ENCODE measurements around the gene EFHD1.

Gene EFHD1

DNA sequence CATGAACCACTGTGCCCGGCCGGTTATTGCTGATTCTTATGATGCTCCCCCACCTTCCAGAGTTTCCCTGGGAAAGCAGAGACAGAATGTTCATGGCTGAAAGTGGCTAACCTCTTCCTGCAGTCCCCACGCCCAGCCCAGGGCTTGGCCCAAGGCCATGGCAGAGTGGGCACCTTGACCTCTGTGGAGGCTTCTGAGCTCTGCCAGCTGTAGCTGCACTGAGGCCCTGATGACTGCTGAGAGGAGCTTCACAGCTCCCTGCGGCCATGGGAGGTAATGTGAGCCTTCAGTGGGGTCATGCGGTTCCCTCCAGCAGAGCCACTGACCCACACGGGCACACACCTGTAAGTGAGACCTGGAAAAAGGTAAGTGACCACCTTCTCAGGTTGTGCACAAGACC lies 13.3 kb downstream of the EFHD1 start:
- Histone ChIP-seq H3K4me2 (ENCODE audit: low read depth, low read length) (no peak overlapping the region), H3K79me2 (ENCODE audit: low read length) (no peaks in the 10 kb centered on the region), H3K9me2 (replicated peaks; ENCODE audit: insufficient read depth, low read length) (no peaks in the 10 kb centered on the region), H3K4me3 (ENCODE audit: low read length) (no peak overlapping the region), H4K20me1 (ENCODE audit: insufficient read depth, low read length) (no peaks in the 10 kb centered on the region), H3F3A (ENCODE audit: insufficient read depth, low read length) (no peaks in the 10 kb centered on the region), H3K9me3 (replicated peaks; ENCODE audit: insufficient read depth, low read length) (no peaks in the 10 kb centered on the region), H2AFZ (ENCODE audit: low read length) (no peak overlapping the region), H3K27me3 (replicated peaks; ENCODE audit: insufficient read depth, low read length) (no peaks in the 10 kb centered on the region), H3K36me3 (replicated peaks; ENCODE audit: insufficient read depth, low read length) (no peaks in the 10 kb centered on the region), H3K4me1 (ENCODE audit: low read length) (peaks cover 2% of the 10 kb centered on the region; the same call in 1 of the 2 replicates), H3K27ac (ENCODE audit: low read length) (no peak overlapping the region), H3K9ac (ENCODE audit: low read length) (no peak overlapping the region)
- TF ChIP-seq, protein P1, sequence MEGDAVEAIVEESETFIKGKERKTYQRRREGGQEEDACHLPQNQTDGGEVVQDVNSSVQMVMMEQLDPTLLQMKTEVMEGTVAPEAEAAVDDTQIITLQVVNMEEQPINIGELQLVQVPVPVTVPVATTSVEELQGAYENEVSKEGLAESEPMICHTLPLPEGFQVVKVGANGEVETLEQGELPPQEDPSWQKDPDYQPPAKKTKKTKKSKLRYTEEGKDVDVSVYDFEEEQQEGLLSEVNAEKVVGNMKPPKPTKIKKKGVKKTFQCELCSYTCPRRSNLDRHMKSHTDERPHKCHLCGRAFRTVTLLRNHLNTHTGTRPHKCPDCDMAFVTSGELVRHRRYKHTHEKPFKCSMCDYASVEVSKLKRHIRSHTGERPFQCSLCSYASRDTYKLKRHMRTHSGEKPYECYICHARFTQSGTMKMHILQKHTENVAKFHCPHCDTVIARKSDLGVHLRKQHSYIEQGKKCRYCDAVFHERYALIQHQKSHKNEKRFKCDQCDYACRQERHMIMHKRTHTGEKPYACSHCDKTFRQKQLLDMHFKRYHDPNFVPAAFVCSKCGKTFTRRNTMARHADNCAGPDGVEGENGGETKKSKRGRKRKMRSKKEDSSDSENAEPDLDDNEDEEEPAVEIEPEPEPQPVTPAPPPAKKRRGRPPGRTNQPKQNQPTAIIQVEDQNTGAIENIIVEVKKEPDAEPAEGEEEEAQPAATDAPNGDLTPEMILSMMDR (IDR thresholded peaks at IDR 0.05; ENCODE audit: low read length) = no peak
- TF ChIP-seq EZH2 (optimal IDR thresholded peaks at IDR 0.05; ENCODE audit: low read depth, low read length) = no peak
- no peak for TF ChIP-seq EZH2phosphoT487 (IDR thresholded peaks at IDR 0.05; ENCODE audit: low read length)
- DNase-seq = no peak

DNA sequence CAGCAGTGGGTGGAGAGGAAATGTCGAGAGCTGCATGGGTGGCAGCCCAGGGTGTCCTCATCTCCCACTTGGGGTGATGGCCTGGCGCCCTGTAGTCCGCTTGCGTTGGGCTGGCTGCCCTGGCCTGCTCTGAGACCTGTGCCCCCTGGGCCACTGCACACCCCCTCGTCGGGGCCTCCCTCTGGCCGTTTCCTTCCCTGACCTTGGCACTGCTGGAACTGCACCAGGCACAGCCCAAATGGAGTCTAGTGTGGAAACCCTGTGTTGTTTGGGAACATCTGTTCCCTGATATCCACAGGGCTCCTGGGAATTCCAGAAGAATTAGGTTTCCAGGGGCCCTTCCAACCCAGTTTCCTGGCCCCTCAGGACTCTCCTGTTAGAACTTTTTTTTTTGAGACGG lies 13.9 kb downstream of the EFHD1 start:
- Histone ChIP-seq H3K9me2 (replicated peaks; ENCODE audit: insufficient read depth, low read length) (no peaks in the 10 kb centered on the region), H2AFZ (ENCODE audit: low read length) (no peak overlapping the region), H3K4me3 (ENCODE audit: low read length) (no peak overlapping the region), H3K36me3 (replicated peaks; ENCODE audit: insufficient read depth, low read length) (no peaks in the 10 kb centered on the region), H3K9ac (ENCODE audit: low read length) (no peak overlapping the region), H3K4me2 (ENCODE audit: low read depth, low read length) (no peak overlapping the region), H3F3A (ENCODE audit: insufficient read depth, low read length) (no peaks in the 10 kb centered on the region), H4K20me1 (ENCODE audit: insufficient read depth, low read length) (no peaks in the 10 kb centered on the region), H3K27ac (ENCODE audit: low read length) (no peak overlapping the region), H3K9me3 (replicated peaks; ENCODE audit: insufficient read depth, low read length) (no peaks in the 10 kb centered on the region), H3K79me2 (ENCODE audit: low read length) (no peaks in the 10 kb centered on the region), H3K4me1 (ENCODE audit: low read length) (no peaks in the 10 kb centered on the region), H3K27me3 (replicated peaks; ENCODE audit: insufficient read depth, low read length) (no peaks in the 10 kb centered on the region)
- DNase-seq = no peak
- no peak for TF ChIP-seq EZH2 (optimal IDR thresholded peaks at IDR 0.05; ENCODE audit: low read depth, low read length)
- TF ChIP-seq, protein P1 (IDR thresholded peaks at IDR 0.05; ENCODE audit: low read length) = no peak
- TF ChIP-seq EZH2phosphoT487 (IDR thresholded peaks at IDR 0.05; ENCODE audit: low read length) = no peak

DNA sequence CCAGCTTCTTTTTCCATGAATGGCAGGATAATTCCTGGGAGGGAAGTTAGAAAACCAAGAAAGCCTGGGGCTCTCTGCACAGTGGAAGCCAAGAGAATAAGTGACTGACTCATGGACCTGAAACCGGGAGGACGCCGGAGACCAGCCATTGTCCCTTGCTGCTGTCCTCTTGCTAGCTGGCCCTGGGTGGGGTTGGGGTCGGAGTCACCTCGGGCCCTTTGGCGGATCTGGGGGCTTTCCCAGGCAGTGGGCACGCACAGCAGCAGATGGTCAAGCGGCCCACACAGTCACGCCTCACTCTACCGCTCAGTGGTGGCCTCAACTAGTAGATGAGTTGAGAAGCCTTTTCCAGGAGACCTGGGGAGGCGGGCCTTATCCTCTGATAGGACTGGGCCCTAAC lies 15.6 kb downstream of the EFHD1 start:
- TF ChIP-seq EZH2 (optimal IDR thresholded peaks at IDR 0.05; ENCODE audit: low read depth, low read length) = no peak
- H3K36me3 ChIP-seq (replicated peaks; ENCODE audit: insufficient read depth, low read length) = no peaks in the 10 kb centered on the region
- H3K4me3 ChIP-seq (ENCODE audit: low read length) = no peak overlapping the region
- H3K4me1 ChIP-seq (ENCODE audit: low read length) = no peaks in the 10 kb centered on the region
- H4K20me1 ChIP-seq (ENCODE audit: insufficient read depth, low read length) = no peaks in the 10 kb centered on the region
- H2AFZ ChIP-seq (ENCODE audit: low read length) = no peak overlapping the region
- H3K9me3 ChIP-seq (replicated peaks; ENCODE audit: insufficient read depth, low read length) = no peaks in the 10 kb centered on the region
- no peak overlapping the region for H3K9ac ChIP-seq (ENCODE audit: low read length)
- H3K27me3 ChIP-seq (replicated peaks; ENCODE audit: insufficient read depth, low read length) = no peaks in the 10 kb centered on the region
- H3K4me2 ChIP-seq (ENCODE audit: low read depth, low read length) = no peak overlapping the region
- no peaks in the 10 kb centered on the region for H3F3A ChIP-seq (ENCODE audit: insufficient read depth, low read length)
- no peak overlapping the region for H3K27ac ChIP-seq (ENCODE audit: low read length)
- no peak for DNase-seq
- no peaks in the 10 kb centered on the region for H3K79me2 ChIP-seq (ENCODE audit: low read length)
- H3K9me2 ChIP-seq (replicated peaks; ENCODE audit: insufficient read depth, low read length) = no peaks in the 10 kb centered on the region

DNA sequence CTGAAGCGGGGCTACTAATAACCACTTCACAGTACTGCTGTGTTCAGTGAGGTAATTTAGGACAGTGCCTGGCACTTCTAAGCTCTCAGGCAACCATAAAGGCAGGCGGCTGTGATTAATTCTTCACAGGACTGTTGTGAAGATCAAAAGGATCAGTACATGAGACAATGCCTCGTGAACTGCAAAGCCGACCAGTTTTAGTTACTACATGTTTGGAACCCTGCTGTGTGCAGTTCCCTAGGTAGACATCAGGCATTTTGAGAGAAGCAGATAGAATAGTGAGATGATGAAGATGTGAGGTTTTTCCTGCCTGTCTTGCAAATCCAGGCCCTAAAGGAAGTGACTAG lies 19.1 kb downstream of the EFHD1 start:
- Histone ChIP-seq H3K79me2 (ENCODE audit: low read length) (no peaks in the 10 kb centered on the region), H3K27me3 (replicated peaks; ENCODE audit: insufficient read depth, low read length) (no peaks in the 10 kb centered on the region), H3K9me3 (replicated peaks; ENCODE audit: insufficient read depth, low read length) (no peaks in the 10 kb centered on the region), H4K20me1 (ENCODE audit: insufficient read depth, low read length) (no peaks in the 10 kb centered on the region), H3K27ac (ENCODE audit: low read length) (no peak overlapping the region), H3K36me3 (replicated peaks; ENCODE audit: insufficient read depth, low read length) (no peaks in the 10 kb centered on the region), H2AFZ (ENCODE audit: low read length) (no peak overlapping the region), H3F3A (ENCODE audit: insufficient read depth, low read length) (no peaks in the 10 kb centered on the region), H3K4me3 (ENCODE audit: low read length) (no peak overlapping the region), H3K4me1 (ENCODE audit: low read length) (no peaks in the 10 kb centered on the region), H3K4me2 (ENCODE audit: low read depth, low read length) (no peak overlapping the region), H3K9me2 (replicated peaks; ENCODE audit: insufficient read depth, low read length) (no peaks in the 10 kb centered on the region), H3K9ac (ENCODE audit: low read length) (no peak overlapping the region)
- DNase-seq = no peak
- TF ChIP-seq EZH2 (optimal IDR thresholded peaks at IDR 0.05; ENCODE audit: low read depth, low read length) (no peak), EZH2phosphoT487 (IDR thresholded peaks at IDR 0.05; ENCODE audit: low read length) (no peak)
- TF ChIP-seq, protein P1 (IDR thresholded peaks at IDR 0.05; ENCODE audit: low read length) = no peak

Data from MM.1S (cell line).